Activated CD4-positive, alpha-beta T cell treated with anti-CD3 and anti-CD28 coated beads, Interleukin-2, Interleukin-4, amounts not matched to agents 100 ng/mL and 50 ng/mL, durations not matched to agents 16 hours and 8 hours (primary cell): ENCODE data around the gene OR2T2.
A peak's percentile ranks its signal among the peaks of the same experiment; 100 is the strongest.
"Not testable (repeated sequence)": the region's sequence is repeated elsewhere in the genome, so short reads cannot be mapped to it uniquely, and the experiment has no call there.

Experiments
- DNase-seq: peaks from one replicate; pipeline ENCODE4 v3.0.0-alpha.2; 2020; ENCODE audit warnings: low spot score

Gene OR2T2

DNA sequence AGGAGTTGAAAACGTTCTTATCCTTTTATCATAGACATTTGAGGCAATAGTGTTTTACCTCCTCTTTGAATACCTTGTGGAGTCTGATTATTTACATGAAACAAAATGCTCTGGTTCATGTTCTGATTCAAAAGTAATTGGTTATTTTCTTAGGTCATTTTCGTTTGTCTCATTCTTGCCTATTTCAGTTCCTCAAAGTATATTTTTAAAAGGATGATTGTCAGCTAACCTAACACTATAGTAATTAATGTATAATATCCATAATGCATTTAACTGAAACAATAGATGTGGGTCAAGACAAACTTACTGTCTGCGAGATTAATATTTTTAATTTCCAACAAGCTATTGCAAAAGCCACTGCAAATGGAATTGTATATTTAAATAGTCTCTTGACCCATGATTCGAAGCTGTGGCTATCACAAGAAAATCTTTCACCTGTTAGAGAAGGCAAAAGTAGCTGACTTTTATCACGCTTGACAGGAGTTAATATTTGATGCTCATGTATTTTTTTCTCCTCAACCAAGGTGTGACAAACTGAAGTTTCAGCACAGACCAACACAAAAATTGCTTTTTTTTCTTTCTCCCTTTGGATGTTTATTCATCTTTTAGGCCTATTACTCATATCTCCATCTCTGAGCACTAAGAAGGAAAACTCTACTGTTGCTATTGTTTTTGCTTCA lies 5.2 kb downstream of the OR2T2 start:
- DNase-seq = not testable (repeated sequence)

DNA sequence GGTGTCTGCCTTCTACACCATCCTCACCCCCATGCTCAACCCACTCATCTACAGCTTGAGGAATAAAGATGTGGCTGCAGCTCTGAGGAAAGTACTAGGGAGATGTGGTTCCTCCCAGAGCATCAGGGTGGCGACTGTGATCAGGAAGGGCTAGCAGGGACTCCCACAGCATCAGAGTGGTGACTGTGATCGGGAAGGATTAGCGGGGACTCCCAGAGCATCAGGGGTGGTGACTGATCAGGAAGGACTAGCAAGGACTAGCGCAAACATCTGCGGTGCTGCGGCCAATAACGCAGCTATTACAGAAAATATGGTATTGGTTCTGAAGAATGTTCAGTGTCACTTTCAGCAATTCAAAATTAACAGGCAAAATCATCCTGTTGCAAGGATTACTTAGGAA lies 8.2 kb downstream of the OR2T2 start:
- not testable (repeated sequence) for DNase-seq

- DNase-seq = not testable (repeated sequence)
These were observed 9.6 kb downstream of the OR2T2 start for GRCh38 chr1:248455045-248455444.

DNA sequence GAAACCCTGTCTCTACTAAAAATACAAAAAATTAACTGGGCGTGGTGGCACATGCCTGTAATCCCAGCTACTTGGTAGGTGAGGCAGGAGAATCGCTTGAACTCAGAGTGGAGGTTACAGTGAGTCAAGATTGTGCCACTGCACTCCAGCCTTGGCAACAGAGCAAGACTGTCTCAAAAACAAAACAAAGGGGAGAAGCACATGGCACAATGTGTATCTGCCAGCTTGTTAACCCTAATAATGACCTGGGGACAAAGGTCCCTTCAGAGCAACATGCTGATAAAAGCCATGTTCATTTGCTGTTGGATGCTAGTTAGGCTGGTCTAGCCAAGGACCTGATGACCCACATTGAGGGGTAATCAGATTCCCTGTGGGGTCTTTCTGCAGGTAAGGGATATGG lies 11.2 kb downstream of the OR2T2 start:
- DNase-seq = not testable (repeated sequence)

- not testable (repeated sequence) for DNase-seq
These were observed 13.7 kb downstream of the OR2T2 start for GRCh38 chr1:248459117-248459516.

DNA sequence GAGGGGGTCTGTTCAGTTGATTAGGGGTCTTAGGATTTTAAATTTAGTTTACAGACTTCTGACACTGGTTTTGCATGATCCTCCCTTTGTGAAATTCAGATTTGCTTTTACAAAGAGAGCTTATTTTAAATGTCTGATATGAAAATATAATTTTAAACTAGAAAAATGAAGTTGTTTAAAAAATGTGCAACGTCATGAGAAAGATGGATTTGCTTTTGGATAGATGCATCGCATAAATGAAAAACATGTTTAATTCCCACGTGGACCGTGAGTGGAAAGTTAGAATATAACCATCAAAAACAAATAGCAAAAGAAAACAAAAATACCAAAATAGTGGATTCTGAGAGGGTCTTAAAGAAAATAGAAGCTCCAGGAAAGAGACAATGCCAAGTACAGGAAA lies 25.7 kb downstream of the OR2T2 start:
- DNase-seq = no peak

DNA sequence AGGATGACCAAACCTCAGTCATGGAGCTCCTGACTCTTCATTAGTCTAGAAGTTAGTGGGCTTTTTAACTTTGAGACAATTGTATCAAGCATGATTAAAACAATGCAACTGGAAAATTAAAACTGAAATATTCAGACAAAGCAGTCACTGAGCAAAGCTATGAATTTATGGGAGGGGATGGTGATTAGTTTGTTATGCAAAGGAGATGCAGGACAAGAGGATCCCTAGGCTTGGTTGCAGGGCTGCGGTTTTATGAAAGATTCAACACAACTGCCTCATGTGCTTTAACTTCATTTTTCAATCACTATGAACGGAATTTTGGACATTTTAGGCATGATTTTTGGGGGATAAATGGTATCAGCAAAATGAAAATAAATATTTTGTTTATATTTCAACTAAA lies 26.7 kb downstream of the OR2T2 start:
- DNase-seq = not testable (repeated sequence)

GRCh38 chr1:248473051-248473450 lies 27.6 kb downstream of the OR2T2 start, which contains the start of gene OR2T3:
TSS of gene OR2T3 (plus strand) at chr1:248473351. CDS start at chr1:248473351, 0 bp downstream.
- not testable (repeated sequence) for DNase-seq

DNA sequence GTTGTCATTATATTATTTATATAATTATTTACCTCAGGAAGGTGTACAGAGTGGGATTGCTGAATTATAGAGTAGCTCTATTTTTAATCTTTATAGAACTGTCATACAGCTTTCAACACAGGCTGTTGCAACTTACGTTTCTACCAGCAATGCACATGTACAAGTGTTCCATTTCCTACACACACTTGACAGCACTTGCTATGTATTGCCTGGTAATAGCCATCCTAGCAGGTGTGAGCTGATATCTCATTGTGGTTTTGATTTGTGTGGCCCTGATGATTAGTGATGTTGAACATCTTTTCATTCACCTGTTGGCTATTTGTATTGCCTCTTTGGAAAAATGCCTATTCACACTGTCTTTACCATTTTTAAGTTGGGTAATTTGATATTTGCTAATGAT lies 30.2 kb downstream of the OR2T2 start:
- not testable (repeated sequence) for DNase-seq

DNA sequence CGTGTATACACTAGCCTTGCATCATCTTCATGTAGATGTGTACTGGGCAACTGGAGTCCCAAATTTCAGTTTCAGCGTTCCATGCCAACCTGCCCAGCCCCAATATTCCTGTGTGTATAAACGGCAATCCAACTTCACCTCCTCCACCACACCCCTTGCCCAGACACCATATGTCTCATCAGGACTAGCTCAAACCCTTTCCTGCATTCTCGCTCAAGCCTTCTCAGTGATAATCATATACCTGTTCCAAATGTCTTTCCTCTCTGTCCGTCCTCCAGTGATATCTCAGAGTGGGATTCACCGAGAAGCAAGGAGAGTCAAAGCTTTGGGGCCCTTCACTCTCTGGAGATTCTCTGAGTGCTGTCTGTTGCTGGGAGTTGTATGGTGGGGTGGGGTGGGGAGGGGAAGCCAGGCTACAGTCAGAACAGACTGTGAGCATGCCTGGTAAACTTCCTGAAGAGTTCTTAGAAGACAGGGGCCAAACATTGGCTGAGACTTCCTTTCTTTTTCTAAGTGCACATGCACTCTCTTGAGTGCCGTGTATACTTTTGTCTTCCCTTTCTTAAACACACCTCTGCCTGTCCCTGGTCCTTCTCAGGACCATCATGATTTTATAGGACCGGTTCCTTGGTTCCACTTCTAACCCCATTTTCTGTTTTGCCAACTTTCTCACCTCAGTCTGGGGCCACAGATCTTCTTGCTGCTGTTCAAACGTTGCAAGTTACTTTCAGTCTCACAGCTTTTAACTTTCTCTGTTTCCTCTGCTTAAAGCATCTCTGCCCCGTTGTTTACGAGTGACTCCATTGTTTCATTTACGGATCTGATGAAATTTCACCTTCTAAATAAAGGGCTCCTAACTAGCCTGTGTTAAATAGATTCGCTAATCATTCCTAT lies 36.5 kb downstream of the OR2T2 start:
- DNase-seq = peak; percentile 51

- DNase-seq = not testable (repeated sequence)
These were observed 42.9 kb downstream of the OR2T2 start, which contains the start of gene OR2T5 for GRCh38 chr1:248488289-248488688. TSS of gene OR2T5 (plus strand) at chr1:248488589. CDS start at chr1:248488589, 0 bp downstream.

DNA sequence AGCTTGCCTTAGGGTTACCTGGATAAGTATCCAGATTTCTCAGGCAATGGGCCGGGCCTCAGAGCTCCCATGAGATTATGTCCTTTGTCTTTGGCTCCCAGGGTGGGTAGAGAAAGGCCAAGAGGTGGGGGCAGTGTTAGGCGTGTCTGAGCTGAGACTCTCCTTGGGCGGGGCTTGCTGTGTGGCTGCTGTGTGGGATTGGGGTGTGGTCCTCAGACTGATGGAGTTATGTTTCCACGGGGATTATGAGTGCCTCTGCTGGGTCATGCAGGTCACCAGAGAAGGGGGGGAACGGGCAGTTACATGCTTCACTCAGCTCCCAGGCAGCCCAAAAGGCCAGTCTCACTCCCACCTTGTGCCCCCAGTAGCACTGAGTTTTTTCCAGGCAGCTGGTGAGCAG lies 51.2 kb downstream of the OR2T2 start:
- not testable (repeated sequence) for DNase-seq

DNA sequence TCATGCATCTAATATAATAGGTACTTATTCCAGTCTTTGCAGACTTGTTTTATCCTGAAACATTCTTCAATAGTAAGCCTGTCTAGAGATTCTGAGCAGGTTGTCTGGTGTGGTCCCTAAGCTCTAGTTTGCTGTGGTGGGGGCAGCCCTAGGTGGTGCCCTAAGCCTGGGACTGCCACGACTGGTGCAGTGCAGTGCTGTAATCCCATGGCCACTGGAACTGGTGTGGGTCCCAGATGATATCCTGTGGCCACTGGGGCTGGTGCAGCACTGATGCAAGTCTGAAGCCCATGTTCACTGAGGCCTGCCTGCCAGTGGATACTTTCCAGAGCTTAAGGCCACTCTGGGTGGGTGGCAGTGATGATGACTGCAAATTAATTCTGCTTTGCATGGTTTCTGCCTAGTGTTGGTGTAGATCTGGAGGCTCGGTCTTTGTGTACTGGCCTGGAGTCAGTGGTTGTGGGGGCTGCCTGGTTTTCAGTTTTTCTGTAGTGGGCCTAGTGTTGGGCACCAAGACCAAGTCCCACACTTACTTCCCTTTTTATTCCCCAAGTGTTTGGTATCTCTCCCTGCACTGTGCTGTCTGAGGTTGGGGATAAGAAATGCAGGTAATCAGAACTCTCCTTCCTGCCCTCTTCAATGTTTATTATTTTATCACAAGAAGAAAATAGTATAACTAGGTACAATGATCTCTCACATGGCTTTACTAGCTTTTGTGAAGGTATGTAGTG lies 55.0 kb downstream of the OR2T2 start:
- DNase-seq = not testable (repeated sequence)
